Fibroblast of gingiva (primary cell): ENCODE results near the gene OASL.

Experiments used
- DNase-seq: peaks from one replicate; pipeline ENCODE4 v3.0.0-alpha.2; 2011; ENCODE audit warnings: low read depth

OASL gene

GRCh38 chr12:121011820-121012219 lies 27.2 kb downstream of the OASL start:
- no peak for DNase-seq

- DNase-seq = no peak
Observed at GRCh38 chr12:121010860-121011259, 28.2 kb downstream of the OASL start.

- peak; percentile 17 for DNase-seq
Observed at GRCh38 chr12:121009741-121010140, 29.3 kb downstream of the OASL start.

GRCh38 chr12:121008347-121009098 lies 30.5 kb downstream of the OASL start:
- no peak for DNase-seq

- DNase-seq = peak; percentile 25
Observed at GRCh38 chr12:121005346-121005815, 33.7 kb downstream of the OASL start.

- DNase-seq = no peak
Observed at GRCh38 chr12:121004253-121004815, 34.7 kb downstream of the OASL start.

GRCh38 chr12:121003650-121004049 lies 35.4 kb downstream of the OASL start:
- DNase-seq = no peak

- no peak for DNase-seq
Observed at GRCh38 chr12:121001841-121002483, 37.1 kb downstream of the OASL start.

GRCh38 chr12:121001060-121001459 lies 38.0 kb downstream of the OASL start:
- no peak for DNase-seq

GRCh38 chr12:121000530-121000929 lies 38.5 kb downstream of the OASL start:
- DNase-seq = no peak

GRCh38 chr12:120999191-121000120 lies 39.6 kb downstream of the OASL start:
- DNase-seq = peak; percentile 32

- no peak for DNase-seq
Observed at GRCh38 chr12:120998435-120998834, 40.6 kb downstream of the OASL start.

GRCh38 chr12:120997448-120997847 lies 41.6 kb downstream of the OASL start:
- DNase-seq = no peak

- DNase-seq = no peak
Observed at GRCh38 chr12:120996133-120996746, 42.8 kb downstream of the OASL start.

GRCh38 chr12:120994589-120995337 lies 44.3 kb downstream of the OASL start:
- DNase-seq = no peak

- no peak for DNase-seq
Observed at GRCh38 chr12:120994059-120994458, 45.0 kb downstream of the OASL start.

GRCh38 chr12:120993496-120993895 lies 45.5 kb downstream of the OASL start:
- DNase-seq = no peak

- no peak for DNase-seq
Observed at GRCh38 chr12:120992989-120993388, 46.1 kb downstream of the OASL start.

GRCh38 chr12:120991965-120992364 lies 47.1 kb downstream of the OASL start:
- no peak for DNase-seq

GRCh38 chr12:120990487-120991055 lies 48.5 kb downstream of the OASL start:
- no peak for DNase-seq

GRCh38 chr12:120989687-120990086 lies 49.4 kb downstream of the OASL start:
- DNase-seq = no peak
